ENCODE results near the gene RAB22A. TPM values are rescaled to one million over a fixed set of nuclear protein-coding genes. Genes with fewer than 3 reads are reported as not detected.
A peak's percentile ranks its signal among the peaks of the same experiment; 100 is the strongest.

RAB22A gene
- total RNA-seq, 3 donors from 2014 or later (not counting 1 experiment from before 2014, with no cell fraction given) = 19.6 to 29.8 (median 28.6) TPM

- H3K36me3 Mint-ChIP-seq = peaks cover 16% of the 10 kb centered on the region
- Histone ChIP-seq H3K27ac (ENCODE audit: low read length) (no peak overlapping the region), H3K9me3 (ENCODE audit: control insufficient read depth, insufficient read depth, low read length) (no peaks in the 10 kb centered on the region), H3K36me3 (ENCODE audit: control insufficient read depth, insufficient read depth, low read length) (peaks cover 30% of the 10 kb centered on the region), H3K27me3 (ENCODE audit: control insufficient read depth, insufficient read depth, low read length) (no peaks in the 10 kb centered on the region), H3K4me3 (ENCODE audit: low read length) (no peak overlapping the region), H3K4me1 (ENCODE audit: control insufficient read depth, insufficient read depth, low read length) (no peaks in the 10 kb centered on the region)
- H3K4me1 Mint-ChIP-seq = peaks cover 16 to 22% of the 10 kb centered on the region in 2 donors
- no peaks in the 10 kb centered on the region for H3K9me3 Mint-ChIP-seq
- H3K27me3 Mint-ChIP-seq (ENCODE audit: low read depth in 2 of 2) = no peaks in the 10 kb centered on the region
- WGBS (ENCODE audit: insufficient coverage) = 75% methylated on average over 11 of the region's 13 CpGs
- ATAC-seq (no peak), DNase-seq (no peak)
- intact Hi-C loops (cut with micrococcal nuclease) = no loop called here
- peak overlapping the region in 1 of 2 donors; percentile 67 for H3K27ac Mint-ChIP-seq
- no peak overlapping the region for H3K4me3 Mint-ChIP-seq
- TF ChIP-seq, protein P1, sequence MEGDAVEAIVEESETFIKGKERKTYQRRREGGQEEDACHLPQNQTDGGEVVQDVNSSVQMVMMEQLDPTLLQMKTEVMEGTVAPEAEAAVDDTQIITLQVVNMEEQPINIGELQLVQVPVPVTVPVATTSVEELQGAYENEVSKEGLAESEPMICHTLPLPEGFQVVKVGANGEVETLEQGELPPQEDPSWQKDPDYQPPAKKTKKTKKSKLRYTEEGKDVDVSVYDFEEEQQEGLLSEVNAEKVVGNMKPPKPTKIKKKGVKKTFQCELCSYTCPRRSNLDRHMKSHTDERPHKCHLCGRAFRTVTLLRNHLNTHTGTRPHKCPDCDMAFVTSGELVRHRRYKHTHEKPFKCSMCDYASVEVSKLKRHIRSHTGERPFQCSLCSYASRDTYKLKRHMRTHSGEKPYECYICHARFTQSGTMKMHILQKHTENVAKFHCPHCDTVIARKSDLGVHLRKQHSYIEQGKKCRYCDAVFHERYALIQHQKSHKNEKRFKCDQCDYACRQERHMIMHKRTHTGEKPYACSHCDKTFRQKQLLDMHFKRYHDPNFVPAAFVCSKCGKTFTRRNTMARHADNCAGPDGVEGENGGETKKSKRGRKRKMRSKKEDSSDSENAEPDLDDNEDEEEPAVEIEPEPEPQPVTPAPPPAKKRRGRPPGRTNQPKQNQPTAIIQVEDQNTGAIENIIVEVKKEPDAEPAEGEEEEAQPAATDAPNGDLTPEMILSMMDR (IDR thresholded peaks at IDR 0.05) = no peak
These were observed 40.4 kb upstream of the RAB22A start for GRCh38 chr20:58268936-58269619.

GRCh38 chr20:58271606-58272351 is 37.7 kb upstream of the RAB22A start:
- Histone ChIP-seq H3K36me3 (ENCODE audit: control insufficient read depth, insufficient read depth, low read length) (peaks cover 24% of the 10 kb centered on the region), H3K27me3 (ENCODE audit: control insufficient read depth, insufficient read depth, low read length) (no peaks in the 10 kb centered on the region), H3K27ac (ENCODE audit: low read length) (no peak overlapping the region), H3K4me1 (ENCODE audit: control insufficient read depth, insufficient read depth, low read length) (no peaks in the 10 kb centered on the region), H3K4me3 (ENCODE audit: low read length) (no peak overlapping the region), H3K9me3 (ENCODE audit: control insufficient read depth, insufficient read depth, low read length) (no peaks in the 10 kb centered on the region)
- 88% methylated on average over 6 of the region's 9 CpGs for WGBS (ENCODE audit: insufficient coverage)
- H3K36me3 Mint-ChIP-seq = peaks cover 16% of the 10 kb centered on the region
- H3K4me1 Mint-ChIP-seq = peaks cover 21 to 22% of the 10 kb centered on the region in 2 donors
- intact Hi-C loops (cut with micrococcal nuclease) = no loop called here
- peaks cover 0 to 5% of the 10 kb centered on the region in 2 donors for H3K9me3 Mint-ChIP-seq
- no peak overlapping the region for H3K27ac Mint-ChIP-seq
- no peak for DNase-seq
- no peak overlapping the region for H3K4me3 Mint-ChIP-seq
- no peaks in the 10 kb centered on the region for H3K27me3 Mint-ChIP-seq (ENCODE audit: low read depth in 2 of 2)
- TF ChIP-seq, protein P1 (IDR thresholded peaks at IDR 0.05) = no peak
- ATAC-seq = no peak

DNA sequence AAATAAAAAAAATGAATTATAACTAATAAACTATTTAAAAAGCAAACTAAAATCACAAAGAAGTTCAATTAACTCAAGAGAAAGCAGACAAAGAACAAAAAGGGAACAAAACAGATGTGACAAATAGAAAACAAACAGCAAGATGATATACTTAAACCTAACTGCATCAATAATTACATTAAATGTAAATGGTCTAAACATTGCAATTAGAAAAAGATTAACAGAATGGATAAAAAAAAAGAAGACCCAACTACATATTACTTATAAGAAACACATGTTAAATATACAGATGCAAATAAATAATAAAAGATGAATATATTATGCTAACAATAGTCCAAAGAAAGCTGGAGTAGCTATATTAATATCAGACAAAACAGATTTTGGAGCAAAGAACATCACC is 35.1 kb upstream of the RAB22A start:
- TF ChIP-seq, protein P1 (IDR thresholded peaks at IDR 0.05) = no peak
- peaks cover 0 to 5% of the 10 kb centered on the region in 2 donors for H3K9me3 Mint-ChIP-seq
- no peaks in the 10 kb centered on the region for H3K4me1 ChIP-seq (ENCODE audit: control insufficient read depth, insufficient read depth, low read length)

More for the DNA sequence above, 35.1 kb upstream of the RAB22A start:
- Histone ChIP-seq H3K36me3 (ENCODE audit: control insufficient read depth, insufficient read depth, low read length) (peaks cover 12% of the 10 kb centered on the region), H3K27me3 (ENCODE audit: control insufficient read depth, insufficient read depth, low read length) (no peaks in the 10 kb centered on the region), H3K27ac (ENCODE audit: low read length) (no peak overlapping the region), H3K4me3 (ENCODE audit: low read length) (no peak overlapping the region), H3K9me3 (ENCODE audit: control insufficient read depth, insufficient read depth, low read length) (no peaks in the 10 kb centered on the region)
- no peak overlapping the region for H3K27ac Mint-ChIP-seq
- peaks cover 5 to 6% of the 10 kb centered on the region in 2 donors for H3K4me1 Mint-ChIP-seq
- intact Hi-C loops (cut with micrococcal nuclease) = no loop called here
- ATAC-seq (no peak), DNase-seq (no peak)
- no peak overlapping the region for H3K4me3 Mint-ChIP-seq
- H3K27me3 Mint-ChIP-seq (ENCODE audit: low read depth in 2 of 2) = no peaks in the 10 kb centered on the region
- peaks cover 7% of the 10 kb centered on the region for H3K36me3 Mint-ChIP-seq

Measured in natural killer cell (primary cell).